Measurements from ENCODE around the gene SUGT1.

The SUGT1 gene

GRCh38 chr13:52638666-52639328, 13.8 kb upstream of the SUGT1 start:
- no peak overlapping the region for H3K4me3 ChIP-seq (ENCODE audit: low read length)
- H4K20me1 ChIP-seq (ENCODE audit: insufficient read depth, low read length) = no peaks in the 10 kb centered on the region
- no peaks in the 10 kb centered on the region for H3K27me3 ChIP-seq (ENCODE audit: low read depth, low read length)
- TF ChIP-seq EZH2phosphoT487 (IDR thresholded peaks at IDR 0.05; ENCODE audit: low read depth) (no peak), CTCF (IDR thresholded peaks at IDR 0.05; ENCODE audit: low read depth, low read length) (no peak)
- no peak overlapping the region for H3K27ac ChIP-seq (ENCODE audit: low read length)
- no peak overlapping the region for H3K4me2 ChIP-seq (ENCODE audit: low read length)
- peaks cover 17% of the 10 kb centered on the region for H3K36me3 ChIP-seq (replicated peaks; ENCODE audit: low read depth, low read length)
- no peak overlapping the region for H3K9ac ChIP-seq (ENCODE audit: low read length)
- no peaks in the 10 kb centered on the region for H3K79me2 ChIP-seq (ENCODE audit: low read length)
- H3K4me1 ChIP-seq (ENCODE audit: low read length) = no peaks in the 10 kb centered on the region
- no peaks in the 10 kb centered on the region for H3K9me3 ChIP-seq (ENCODE audit: insufficient read depth, low read length)
- H2AFZ ChIP-seq (ENCODE audit: low read depth, low read length) = no peak overlapping the region

- Histone ChIP-seq H3K4me2 (ENCODE audit: low read length) (no peak within 1 kb of the TSS), H3K4me1 (ENCODE audit: low read length) (no peaks in the 10 kb centered on the region), H4K20me1 (ENCODE audit: insufficient read depth, low read length) (no peaks in the 10 kb centered on the region), H3K79me2 (ENCODE audit: low read length) (no peaks in the 10 kb centered on the region), H3K27ac (ENCODE audit: low read length) (no peak within 1 kb of the TSS), H2AFZ (ENCODE audit: low read depth, low read length) (no peak within 1 kb of the TSS), H3K4me3 (ENCODE audit: low read length) (no peak within 1 kb of the TSS), H3K9ac (ENCODE audit: low read length) (no peak within 1 kb of the TSS), H3K36me3 (replicated peaks; ENCODE audit: low read depth, low read length) (peaks cover 19% of the 10 kb centered on the region), H3K9me3 (ENCODE audit: insufficient read depth, low read length) (no peaks in the 10 kb centered on the region), H3K27me3 (ENCODE audit: low read depth, low read length) (no peaks in the 10 kb centered on the region)
- TF ChIP-seq EZH2phosphoT487 (IDR thresholded peaks at IDR 0.05; ENCODE audit: low read depth) (no peak), CTCF (IDR thresholded peaks at IDR 0.05; ENCODE audit: low read depth, low read length) (no peak)
Observed at GRCh38 chr13:52642131-52642530, 10.5 kb upstream of the SUGT1 start, which contains the start of gene HNRNPA1L2. HNRNPA1L2 (plus strand) TSS chr13:52642431; CDS start chr13:52642493, 62 bp downstream.

- Histone ChIP-seq H3K27me3 (ENCODE audit: low read depth, low read length) (no peaks in the 10 kb centered on the region), H4K20me1 (ENCODE audit: insufficient read depth, low read length) (no peaks in the 10 kb centered on the region), H3K9me3 (ENCODE audit: insufficient read depth, low read length) (no peaks in the 10 kb centered on the region), H3K4me3 (ENCODE audit: low read length) (no peak overlapping the region), H3K4me2 (ENCODE audit: low read length) (no peak overlapping the region), H3K36me3 (replicated peaks; ENCODE audit: low read depth, low read length) (peaks cover 22% of the 10 kb centered on the region), H3K79me2 (ENCODE audit: low read length) (no peaks in the 10 kb centered on the region), H3K9ac (ENCODE audit: low read length) (no peak overlapping the region), H2AFZ (ENCODE audit: low read depth, low read length) (no peak overlapping the region), H3K27ac (ENCODE audit: low read length) (no peak overlapping the region), H3K4me1 (ENCODE audit: low read length) (no peaks in the 10 kb centered on the region)
- TF ChIP-seq EZH2phosphoT487 (IDR thresholded peaks at IDR 0.05; ENCODE audit: low read depth) = no peak
- no peak for TF ChIP-seq CTCF (IDR thresholded peaks at IDR 0.05; ENCODE audit: low read depth, low read length)
Observed at GRCh38 chr13:52644108-52644507, 8.5 kb upstream of the SUGT1 start.

GRCh38 chr13:52646967-52647366, 5.7 kb upstream of the SUGT1 start:
- Histone ChIP-seq H3K9ac (ENCODE audit: low read length) (no peak overlapping the region), H3K27me3 (ENCODE audit: low read depth, low read length) (no peaks in the 10 kb centered on the region), H2AFZ (ENCODE audit: low read depth, low read length) (no peak overlapping the region), H3K27ac (ENCODE audit: low read length) (no peak overlapping the region), H3K79me2 (ENCODE audit: low read length) (peaks cover 21% of the 10 kb centered on the region), H3K4me3 (ENCODE audit: low read length) (no peak overlapping the region), H3K4me1 (ENCODE audit: low read length) (peaks cover 9% of the 10 kb centered on the region), H3K36me3 (replicated peaks; ENCODE audit: low read depth, low read length) (peaks cover 19% of the 10 kb centered on the region), H3K9me3 (ENCODE audit: insufficient read depth, low read length) (no peaks in the 10 kb centered on the region), H4K20me1 (ENCODE audit: insufficient read depth, low read length) (no peaks in the 10 kb centered on the region), H3K4me2 (ENCODE audit: low read length) (no peak overlapping the region)
- TF ChIP-seq CTCF (IDR thresholded peaks at IDR 0.05; ENCODE audit: low read depth, low read length) (no peak), EZH2phosphoT487 (IDR thresholded peaks at IDR 0.05; ENCODE audit: low read depth) (no peak)

Data from OCI-LY3 (cell line).